Erythroblast (primary cell): ENCODE data around the gene RAPGEF2.

Experiments
- GATA1 ChIP-seq: IDR thresholded peaks from 2 replicates; pipeline ENCODE4 v1.6.1; 2011; ENCODE audit warnings: low read depth, mild to moderate bottlenecking, control low read depth, low read length, moderate library complexity
- POLR2A ChIP-seq: IDR thresholded peaks from 2 replicates; pipeline ENCODE4 v1.6.1; 2011; ENCODE audit warnings: mild to moderate bottlenecking, low read length

GRCh38 chr4:159216834-159217233 is 114.0 kb downstream of the RAPGEF2 start:
- no peak for TF ChIP-seq POLR2A
- TF ChIP-seq GATA1 = no peak
